ENCODE data around the gene HIVEP2.

- TF ChIP-seq EZH2 (IDR thresholded peaks at IDR 0.05; ENCODE audit: low read length, unreplicated experiment) (no peak), EZH2phosphoT487 (IDR thresholded peaks at IDR 0.05; ENCODE audit: borderline replicate concordance, low read length) (no peak), CTCF (conservative IDR thresholded peaks at IDR 0.05; ENCODE audit: low read depth, low read length) (no peak)
Measured at GRCh38 chr6:142952614-142953013, 7.6 kb upstream of the HIVEP2 start.

Data from PC-3 (cell line).